ENCODE results near the gene RASA2. TPM values are rescaled to one million over a fixed set of nuclear protein-coding genes. Genes with fewer than 3 reads are reported as not detected.

The RASA2 gene
- total and polyA plus RNA-seq, 2 of the 8 experiments (the other 6 are each of a cell fraction or from before 2014, with no cell fraction given) = 3.5 to 15.9 TPM

GRCh38 chr3:141471160-141471559 lies 15.7 kb upstream of the RASA2 start:
- H2AK5ac ChIP-seq (ENCODE audit: low read depth, low read length) = no peak overlapping the region
- ChIA-PET CTCF (ENCODE audit: partially characterized antibody) (interaction anchor here (0.8 to 4.6 kb wide), 9 partner anchors 10 to 166 kb away, joined by 3 to 33 read pairs (median 5); no protein-coding TSS in a partner anchor), POLR2A (ENCODE audit: partially characterized antibody) (interaction anchor here (0.8 kb wide), 1 partner anchor 16 kb away, joined by 3 read pairs; the partner anchor contains the start of gene RASA2)
- H3K14ac ChIP-seq (ENCODE audit: insufficient read length) = no peak overlapping the region
- TF ChIP-seq RNF2 (IDR thresholded peaks at IDR 0.05; ENCODE audit: borderline replicate concordance, low read depth, low read length, missing control alignments, poor library complexity, severe bottlenecking) (no peak), JUN (IDR thresholded peaks at IDR 0.05; ENCODE audit: low read depth, low read length) (no peak), KDM5A (IDR thresholded peaks at IDR 0.05; ENCODE audit: low read length) (no peak), GTF2F1 (IDR thresholded peaks at IDR 0.05; ENCODE audit: borderline replicate concordance, low read depth, low read length) (no peak), CBX5 (IDR thresholded peaks at IDR 0.05; ENCODE audit: low read depth, low read length) (no peak), TAF1 (IDR thresholded peaks at IDR 0.05; ENCODE audit: low read depth, low read length) (no peak), USF2 (IDR thresholded peaks at IDR 0.05; ENCODE audit: low read length) (no peak), RFX5 (IDR thresholded peaks at IDR 0.05; ENCODE audit: borderline replicate concordance, low read depth, low read length) (no peak), BRCA1 (IDR thresholded peaks at IDR 0.05; ENCODE audit: low read depth, low read length) (no peak), POLR2A (IDR thresholded peaks at IDR 0.05; ENCODE audit: control extremely low read depth in 1 of 2, low read depth in 2 of 2, low read length in 2 of 2) (no peak), FOSL1 (IDR thresholded peaks at IDR 0.05; ENCODE audit: insufficient read depth, low read depth, low read length) (no peak), NRF1 (IDR thresholded peaks at IDR 0.05; ENCODE audit: low read depth, low read length) (no peak)
- H3K79me1 ChIP-seq (ENCODE audit: low read depth, low read length) = no peaks in the 10 kb centered on the region
- no peak overlapping the region for H3K4me3 ChIP-seq (ENCODE audit: extremely low read depth in 1 of 4, insufficient read depth in 2 of 4, low read depth in 3 of 4, low read length in 4 of 4)
- no peak overlapping the region for H3K4me2 ChIP-seq (ENCODE audit: insufficient read depth in 1 of 2, low read depth in 2 of 2, low read length in 2 of 2)
- H3K36me3 ChIP-seq (ENCODE audit: control insufficient read depth in 2 of 4, insufficient read depth in 4 of 4, low read length in 3 of 4) = no peaks in the 10 kb centered on the region
- H3K27ac ChIP-seq (ENCODE audit: low read depth, low read length) = no peak overlapping the region
- FAIRE-seq (no peak), DNase-seq (ENCODE audit: low read depth in 1 of 2, low spot score in 2 of 2) (no peak)
- no peak overlapping the region for H2BK12ac ChIP-seq (ENCODE audit: low read depth, low read length)
- H2BK5ac ChIP-seq (ENCODE audit: low read depth, low read length) = no peak overlapping the region
- no peaks in the 10 kb centered on the region for H3K79me2 ChIP-seq (ENCODE audit: control insufficient read depth in 1 of 2, insufficient read depth in 2 of 2, low read length in 2 of 2)
- no peak overlapping the region for H3K18ac ChIP-seq (ENCODE audit: extremely low read depth, low read length)
- no peaks in the 10 kb centered on the region for H3K4me1 ChIP-seq (replicated peaks in 1 of 4; ENCODE audit: control insufficient read depth in 3 of 4, insufficient read depth in 4 of 4, low read length in 3 of 4)
- H2BK120ac ChIP-seq (replicated peaks; ENCODE audit: low read depth, low read length) = no peak overlapping the region
- H2BK15ac ChIP-seq (ENCODE audit: low read length) = no peak overlapping the region
- no peak overlapping the region for H3K4ac ChIP-seq (replicated peaks; ENCODE audit: insufficient read length, low read depth, low read length)
- H4K20me1 ChIP-seq (replicated peaks in 1 of 2; ENCODE audit: control insufficient read depth in 1 of 2, insufficient read depth in 2 of 2, low read length in 2 of 2) = no peaks in the 10 kb centered on the region
- no peak overlapping the region for H3K23ac ChIP-seq (ENCODE audit: insufficient read length)
- H2AFZ ChIP-seq (ENCODE audit: low read length) = no peak overlapping the region
- H2BK20ac ChIP-seq (ENCODE audit: low read length) = no peak overlapping the region
- no peak overlapping the region for H3K56ac ChIP-seq (replicated peaks; ENCODE audit: insufficient read length, low read depth, low read length)
- peaks cover 4 to 5% of the 10 kb centered on the region in 2 experiments; a peak in 1 of 4 replicates for H3K9me3 ChIP-seq (ENCODE audit: insufficient read depth in 2 of 2, low read depth in 1 of 2, low read length in 1 of 2)
- H3K27me3 ChIP-seq (replicated peaks in 1 of 4; ENCODE audit: control insufficient read depth in 3 of 4, extremely low read depth in 1 of 4, insufficient read depth in 3 of 4, low read length in 3 of 4) = no peaks in the 10 kb centered on the region
- H3K9ac ChIP-seq (replicated peaks in 1 of 4; ENCODE audit: extremely low read depth in 1 of 4, low read depth in 3 of 4, low read length in 3 of 4) = no peak overlapping the region
- no peaks in the 10 kb centered on the region for H3K23me2 ChIP-seq (ENCODE audit: low read depth, low read length)
- H4K91ac ChIP-seq (replicated peaks; ENCODE audit: insufficient read length, low read length) = no peak overlapping the region
- no peak overlapping the region for H4K5ac ChIP-seq (ENCODE audit: insufficient read length, low read depth, low read length)
- no peak overlapping the region for H4K8ac ChIP-seq (ENCODE audit: extremely low read depth, insufficient read depth, low read length)
- 86% methylated on average over 5 of the region's 5 CpGs; no CpG with 5 or more reads in 1 of the 2 experiments for WGBS, 2 experiments (ENCODE audit: extremely low coverage in 1 of 2, insufficient coverage in 1 of 2, insufficient read length in 1 of 2, insufficient replicate concordance in 2 of 2, low coverage in 1 of 2, low lambda C conversion rate in 2 of 2, missing lambda C conversion rate in 1 of 2)

Measured in H1 (cell line).